ENCODE results near the gene LDAH.
"Not testable (repeated sequence)": the region's sequence is repeated elsewhere in the genome, so short reads cannot be mapped to it uniquely, and the experiment has no call there.

GRCh38 chr2:20711641-20712040 lies 111.3 kb downstream of the LDAH start:
- TF ChIP-seq CTCF (IDR thresholded peaks at IDR 0.05; ENCODE audit: low read length); EZH2 (optimal IDR thresholded peaks at IDR 0.05; ENCODE audit: low read depth, low read length); EZH2phosphoT487 (IDR thresholded peaks at IDR 0.05; ENCODE audit: low read length): not testable (repeated sequence)
